Measurements from ENCODE around the gene PAPPA. TPM values are rescaled to one million over a fixed set of nuclear protein-coding genes. Genes with fewer than 3 reads are reported as not detected.

Gene PAPPA
- polyA plus RNA-seq, 1 donor from 2014 or later, result 0.41 TPM

GRCh38 chr9:116332090-116332489, 178.5 kb downstream of the PAPPA start:
- Histone ChIP-seq H3K27ac (ENCODE audit: low read length) (no peak overlapping the region), H2AFZ (ENCODE audit: low read depth, low read length) (no peak overlapping the region), H3K4me2 (ENCODE audit: low read length) (no peak overlapping the region), H3K4me3 (ENCODE audit: low read length) (no peak overlapping the region), H3K9me2 (ENCODE audit: insufficient read depth, low read length) (no peaks in the 10 kb centered on the region), H3K27me3 (ENCODE audit: insufficient read depth, low read depth, low read length) (peaks cover 3% of the 10 kb centered on the region), H3K9me3 (ENCODE audit: low read length) (no peaks in the 10 kb centered on the region), H4K20me1 (ENCODE audit: insufficient read depth) (no peaks in the 10 kb centered on the region), H3K36me3 (ENCODE audit: insufficient read depth, low read length) (no peaks in the 10 kb centered on the region), H3K79me2 (replicated peaks; ENCODE audit: insufficient read depth, low read length) (no peaks in the 10 kb centered on the region), H3K9ac (ENCODE audit: low read length) (no peak overlapping the region), H3F3A (ENCODE audit: insufficient read depth, low read length, poor library complexity, severe bottlenecking) (no peaks in the 10 kb centered on the region)
- no peak for TF ChIP-seq TAF1 (IDR thresholded peaks at IDR 0.05; ENCODE audit: low read depth)
- TF ChIP-seq, protein P1, sequence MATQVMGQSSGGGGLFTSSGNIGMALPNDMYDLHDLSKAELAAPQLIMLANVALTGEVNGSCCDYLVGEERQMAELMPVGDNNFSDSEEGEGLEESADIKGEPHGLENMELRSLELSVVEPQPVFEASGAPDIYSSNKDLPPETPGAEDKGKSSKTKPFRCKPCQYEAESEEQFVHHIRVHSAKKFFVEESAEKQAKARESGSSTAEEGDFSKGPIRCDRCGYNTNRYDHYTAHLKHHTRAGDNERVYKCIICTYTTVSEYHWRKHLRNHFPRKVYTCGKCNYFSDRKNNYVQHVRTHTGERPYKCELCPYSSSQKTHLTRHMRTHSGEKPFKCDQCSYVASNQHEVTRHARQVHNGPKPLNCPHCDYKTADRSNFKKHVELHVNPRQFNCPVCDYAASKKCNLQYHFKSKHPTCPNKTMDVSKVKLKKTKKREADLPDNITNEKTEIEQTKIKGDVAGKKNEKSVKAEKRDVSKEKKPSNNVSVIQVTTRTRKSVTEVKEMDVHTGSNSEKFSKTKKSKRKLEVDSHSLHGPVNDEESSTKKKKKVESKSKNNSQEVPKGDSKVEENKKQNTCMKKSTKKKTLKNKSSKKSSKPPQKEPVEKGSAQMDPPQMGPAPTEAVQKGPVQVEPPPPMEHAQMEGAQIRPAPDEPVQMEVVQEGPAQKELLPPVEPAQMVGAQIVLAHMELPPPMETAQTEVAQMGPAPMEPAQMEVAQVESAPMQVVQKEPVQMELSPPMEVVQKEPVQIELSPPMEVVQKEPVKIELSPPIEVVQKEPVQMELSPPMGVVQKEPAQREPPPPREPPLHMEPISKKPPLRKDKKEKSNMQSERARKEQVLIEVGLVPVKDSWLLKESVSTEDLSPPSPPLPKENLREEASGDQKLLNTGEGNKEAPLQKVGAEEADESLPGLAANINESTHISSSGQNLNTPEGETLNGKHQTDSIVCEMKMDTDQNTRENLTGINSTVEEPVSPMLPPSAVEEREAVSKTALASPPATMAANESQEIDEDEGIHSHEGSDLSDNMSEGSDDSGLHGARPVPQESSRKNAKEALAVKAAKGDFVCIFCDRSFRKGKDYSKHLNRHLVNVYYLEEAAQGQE (IDR thresholded peaks at IDR 0.05; ENCODE audit: borderline replicate concordance), result no peak
- TF ChIP-seq MXI1 (conservative IDR thresholded peaks at IDR 0.05; ENCODE audit: poor library complexity, severe bottlenecking), result no peak
- TF ChIP-seq SMC3 (conservative IDR thresholded peaks at IDR 0.05; ENCODE audit: poor library complexity), result no peak
- TF ChIP-seq EP300 (conservative IDR thresholded peaks at IDR 0.05; ENCODE audit: poor library complexity, severe bottlenecking), result no peak
- TF ChIP-seq RAD21 (conservative IDR thresholded peaks at IDR 0.05), result no peak
- TF ChIP-seq, protein P2, sequence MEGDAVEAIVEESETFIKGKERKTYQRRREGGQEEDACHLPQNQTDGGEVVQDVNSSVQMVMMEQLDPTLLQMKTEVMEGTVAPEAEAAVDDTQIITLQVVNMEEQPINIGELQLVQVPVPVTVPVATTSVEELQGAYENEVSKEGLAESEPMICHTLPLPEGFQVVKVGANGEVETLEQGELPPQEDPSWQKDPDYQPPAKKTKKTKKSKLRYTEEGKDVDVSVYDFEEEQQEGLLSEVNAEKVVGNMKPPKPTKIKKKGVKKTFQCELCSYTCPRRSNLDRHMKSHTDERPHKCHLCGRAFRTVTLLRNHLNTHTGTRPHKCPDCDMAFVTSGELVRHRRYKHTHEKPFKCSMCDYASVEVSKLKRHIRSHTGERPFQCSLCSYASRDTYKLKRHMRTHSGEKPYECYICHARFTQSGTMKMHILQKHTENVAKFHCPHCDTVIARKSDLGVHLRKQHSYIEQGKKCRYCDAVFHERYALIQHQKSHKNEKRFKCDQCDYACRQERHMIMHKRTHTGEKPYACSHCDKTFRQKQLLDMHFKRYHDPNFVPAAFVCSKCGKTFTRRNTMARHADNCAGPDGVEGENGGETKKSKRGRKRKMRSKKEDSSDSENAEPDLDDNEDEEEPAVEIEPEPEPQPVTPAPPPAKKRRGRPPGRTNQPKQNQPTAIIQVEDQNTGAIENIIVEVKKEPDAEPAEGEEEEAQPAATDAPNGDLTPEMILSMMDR (IDR thresholded peaks at IDR 0.05; ENCODE audit: poor library complexity, severe bottlenecking), result no peak
- TF ChIP-seq EZH2 (IDR thresholded peaks at IDR 0.05; ENCODE audit: borderline replicate concordance, insufficient read depth, low read length, poor library complexity, severe bottlenecking), result no peak
- TF ChIP-seq POLR2AphosphoS5 (IDR thresholded peaks at IDR 0.05), result no peak

- H3K9ac ChIP-seq (ENCODE audit: low read length), result no peak overlapping the region
- H3K36me3 ChIP-seq (ENCODE audit: insufficient read depth, low read length), result no peaks in the 10 kb centered on the region
- H3K4me2 ChIP-seq (ENCODE audit: low read length), result no peak overlapping the region
- H3K9me2 ChIP-seq (ENCODE audit: insufficient read depth, low read length), result no peaks in the 10 kb centered on the region
- H3F3A ChIP-seq (ENCODE audit: insufficient read depth, low read length, poor library complexity, severe bottlenecking), result no peaks in the 10 kb centered on the region
- no peaks in the 10 kb centered on the region for H3K79me2 ChIP-seq (replicated peaks; ENCODE audit: insufficient read depth, low read length)
- TF ChIP-seq, protein P1 (IDR thresholded peaks at IDR 0.05; ENCODE audit: borderline replicate concordance), result no peak
- TF ChIP-seq SMC3 (conservative IDR thresholded peaks at IDR 0.05; ENCODE audit: poor library complexity) (no peak), RAD21 (conservative IDR thresholded peaks at IDR 0.05) (no peak), MXI1 (conservative IDR thresholded peaks at IDR 0.05; ENCODE audit: poor library complexity, severe bottlenecking) (no peak), EP300 (conservative IDR thresholded peaks at IDR 0.05; ENCODE audit: poor library complexity, severe bottlenecking) (no peak), POLR2AphosphoS5 (IDR thresholded peaks at IDR 0.05) (no peak), TAF1 (IDR thresholded peaks at IDR 0.05; ENCODE audit: low read depth) (no peak), EZH2 (IDR thresholded peaks at IDR 0.05; ENCODE audit: borderline replicate concordance, insufficient read depth, low read length, poor library complexity, severe bottlenecking) (no peak)
- TF ChIP-seq, protein P2 (IDR thresholded peaks at IDR 0.05; ENCODE audit: poor library complexity, severe bottlenecking), result no peak
- peaks cover 11% of the 10 kb centered on the region for H3K27me3 ChIP-seq (ENCODE audit: insufficient read depth, low read depth, low read length)
- H3K4me3 ChIP-seq (ENCODE audit: low read length), result no peak overlapping the region
- no peak overlapping the region for H2AFZ ChIP-seq (ENCODE audit: low read depth, low read length)
- H3K27ac ChIP-seq (ENCODE audit: low read length), result no peak overlapping the region
- H3K9me3 ChIP-seq (ENCODE audit: low read length), result no peaks in the 10 kb centered on the region
- no peaks in the 10 kb centered on the region for H4K20me1 ChIP-seq (ENCODE audit: insufficient read depth)
Measured at GRCh38 chr9:116333254-116333653, 179.7 kb downstream of the PAPPA start.
